GM21825 (cell line): ENCODE measurements around the gene BCOR.

Experiments
- ATAC-seq: cut with Tn5 transposase; IDR thresholded peaks from one replicate; pipeline ENCODE4 v1.9.1; 2021; ENCODE audit warnings: mild to moderate bottlenecking, moderate library complexity; ENCODE audit not compliant: unreplicated experiment

The BCOR gene

DNA sequence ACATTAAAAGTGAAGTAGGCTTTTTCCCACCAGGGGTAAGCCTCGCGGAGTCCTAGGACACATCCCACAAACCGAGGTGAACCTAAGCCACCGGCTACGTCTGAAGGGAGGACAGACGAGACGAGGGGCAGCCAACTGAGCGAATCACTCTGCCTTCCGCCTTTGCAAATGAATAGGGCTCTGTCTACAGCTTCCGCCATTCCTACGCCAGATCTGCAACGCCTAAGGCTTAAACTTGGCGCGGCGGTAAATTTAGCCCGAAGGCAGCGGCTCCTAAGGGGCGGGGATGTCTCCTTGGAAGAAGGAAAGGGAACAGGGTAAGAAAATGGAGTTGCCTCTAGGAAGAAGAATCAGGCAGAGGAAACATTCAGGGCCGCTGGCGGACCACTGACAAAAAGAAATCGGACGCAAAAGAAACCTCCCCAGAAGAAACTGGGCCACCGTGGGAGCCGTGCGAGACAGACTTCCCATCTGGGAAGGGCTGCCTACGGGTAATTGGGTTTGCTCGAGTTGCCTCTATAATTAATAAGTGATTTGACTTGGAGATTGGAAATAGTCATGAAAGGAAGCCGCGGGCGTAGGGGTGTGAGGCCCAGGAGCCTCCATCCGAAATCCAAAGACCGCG is 90.5 kb downstream of the BCOR start:
- ATAC-seq, result no peak

DNA sequence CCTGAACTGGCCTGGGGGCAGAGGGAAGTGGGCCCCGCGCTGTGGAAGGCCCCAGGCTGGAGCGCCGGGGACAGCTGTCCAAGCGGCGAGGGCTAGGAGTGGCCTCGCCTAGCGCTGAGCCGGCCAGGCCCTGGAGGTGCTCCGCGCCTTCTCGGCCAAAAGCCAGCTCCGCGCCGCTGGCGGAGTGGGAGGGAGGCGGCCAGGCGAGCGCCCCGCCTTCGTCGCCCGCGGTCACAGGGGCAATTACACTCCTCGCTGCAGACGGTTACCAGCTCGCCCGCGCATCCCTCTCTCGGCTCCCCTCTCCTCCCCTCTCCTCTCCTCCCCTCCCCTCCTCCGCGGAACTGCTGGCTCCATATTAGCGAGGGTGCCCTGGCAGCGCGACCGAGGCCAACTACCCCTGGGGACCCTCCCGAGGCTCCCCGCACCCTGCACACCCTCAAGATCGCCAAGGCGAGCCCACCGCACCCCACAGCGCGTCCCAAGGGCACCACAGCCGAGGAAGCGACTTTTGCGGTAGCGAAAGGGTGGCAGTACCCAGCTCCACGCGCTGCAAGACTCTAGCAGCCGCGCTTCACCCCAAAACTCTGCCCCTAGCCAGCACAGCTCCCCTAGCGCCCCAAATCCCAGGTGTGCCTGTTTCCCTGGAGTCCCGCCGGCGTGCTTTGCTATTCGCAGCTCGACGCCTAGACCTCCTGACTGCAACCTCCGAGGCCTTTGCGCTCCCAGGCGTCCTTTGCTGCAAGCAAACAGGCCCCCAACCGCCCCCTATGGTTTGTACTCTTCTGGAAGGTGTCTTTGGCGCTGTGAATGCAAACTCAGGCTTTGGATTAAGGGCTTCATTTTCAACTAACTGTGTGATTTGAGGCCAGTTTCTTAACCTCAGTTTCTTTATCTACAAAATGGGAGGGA is 91.4 kb downstream of the BCOR start:
- no peak for ATAC-seq

DNA sequence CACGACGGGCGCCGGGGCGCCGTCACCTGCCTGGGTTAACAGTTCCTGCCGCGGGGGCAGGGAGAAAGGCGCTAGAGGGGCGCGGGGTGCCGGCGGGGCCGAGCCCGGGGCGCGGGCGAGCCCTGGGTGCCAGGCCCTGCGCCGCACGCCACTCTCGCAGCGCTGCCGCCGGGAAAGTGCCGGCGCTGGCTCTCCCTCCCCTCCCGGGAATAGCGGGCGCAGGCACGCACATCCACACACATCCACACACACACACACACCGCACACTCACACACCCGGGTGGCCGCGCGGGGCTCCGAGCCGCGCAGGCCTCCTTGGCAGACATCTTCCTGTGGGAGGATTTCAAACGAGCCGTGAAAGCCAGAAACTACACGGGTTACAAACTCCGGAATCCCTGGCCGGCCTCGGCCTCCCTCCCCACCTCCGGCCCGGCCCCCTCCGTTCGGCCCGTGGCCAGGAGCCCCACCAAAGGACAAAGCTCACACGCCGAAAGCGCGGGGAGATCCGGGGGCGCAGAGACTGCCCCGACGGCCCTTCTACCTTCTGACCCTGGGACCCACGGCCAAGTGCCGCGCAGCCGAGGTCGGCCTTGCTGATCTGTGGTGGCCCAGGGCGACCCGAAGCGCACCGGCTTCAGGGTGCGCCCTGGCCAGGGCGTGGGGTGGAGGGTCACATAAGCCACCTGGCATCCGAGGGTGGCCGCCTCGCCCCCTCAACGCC is 92.3 kb downstream of the BCOR start:
- ATAC-seq, result no peak

DNA sequence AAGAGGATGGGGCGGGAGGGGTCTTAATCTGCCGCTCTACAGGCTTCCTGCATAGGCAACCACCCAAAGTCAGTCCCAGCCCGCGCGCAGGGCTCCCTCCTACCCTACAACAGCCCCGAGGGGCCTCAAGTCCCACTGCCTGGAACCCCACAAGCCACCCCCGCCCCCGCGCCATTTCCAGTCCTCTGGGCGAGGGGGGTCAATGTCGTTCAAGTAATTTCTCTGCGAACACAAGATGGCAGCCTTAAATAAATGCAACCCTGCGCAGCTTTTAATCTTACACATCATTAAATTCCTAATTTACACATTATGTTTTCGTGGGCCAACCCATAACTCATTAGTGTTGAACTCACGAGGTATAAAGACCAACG is 92.9 kb downstream of the BCOR start:
- ATAC-seq, result no peak

DNA sequence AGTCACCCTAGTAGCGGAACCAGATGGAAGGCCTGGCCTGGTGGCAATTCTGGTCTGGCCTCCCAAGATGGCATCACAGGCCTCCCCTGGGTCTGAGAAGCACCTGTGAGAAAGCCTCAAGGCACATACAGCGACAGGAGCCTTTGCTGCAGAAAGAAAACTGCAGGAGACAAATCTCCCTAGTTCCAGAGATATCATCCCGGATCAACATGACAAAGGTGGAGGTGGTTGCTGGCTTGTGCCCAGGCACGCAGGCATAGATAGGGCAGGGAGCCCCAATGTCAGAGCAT is 93.6 kb downstream of the BCOR start:
- no peak for ATAC-seq

DNA sequence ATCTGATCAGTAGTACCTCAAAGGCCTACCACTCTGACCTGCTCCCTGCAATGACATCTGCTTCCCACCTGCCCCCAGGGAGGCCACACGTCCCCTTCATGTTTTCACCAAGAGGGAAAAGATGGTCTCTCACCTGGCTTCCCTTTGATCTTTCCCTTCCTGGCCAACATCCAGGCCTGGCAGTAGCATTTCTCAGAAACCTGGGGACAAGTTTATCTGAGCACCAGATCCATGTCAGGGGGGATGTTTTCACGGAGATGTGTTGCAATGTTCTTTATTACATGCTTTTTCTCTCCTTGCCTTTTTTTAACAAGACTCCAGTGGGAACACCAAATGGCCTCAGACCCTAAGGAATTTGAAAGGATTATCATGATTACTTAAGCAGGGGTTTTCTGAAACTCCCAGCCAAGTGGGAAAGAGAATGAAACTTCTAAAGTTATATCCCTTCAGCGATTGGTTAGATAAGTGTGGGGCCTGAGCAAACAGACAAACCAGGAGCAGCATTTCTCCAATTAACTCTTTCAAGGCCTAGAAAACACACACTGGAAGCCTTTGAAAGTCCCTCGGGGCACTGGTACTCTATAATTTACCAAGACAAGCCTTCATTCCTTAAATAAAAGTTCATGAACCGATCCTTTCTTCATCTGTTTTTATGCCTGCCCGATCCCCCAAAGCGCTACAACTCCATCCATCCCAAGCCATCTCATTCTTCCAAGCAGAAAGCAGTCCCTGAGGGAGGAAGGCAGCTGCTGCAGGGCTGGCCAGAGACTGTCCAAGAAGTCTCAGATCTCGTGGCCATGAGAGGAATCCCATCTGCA is 94.1 kb downstream of the BCOR start:
- no peak for ATAC-seq

DNA sequence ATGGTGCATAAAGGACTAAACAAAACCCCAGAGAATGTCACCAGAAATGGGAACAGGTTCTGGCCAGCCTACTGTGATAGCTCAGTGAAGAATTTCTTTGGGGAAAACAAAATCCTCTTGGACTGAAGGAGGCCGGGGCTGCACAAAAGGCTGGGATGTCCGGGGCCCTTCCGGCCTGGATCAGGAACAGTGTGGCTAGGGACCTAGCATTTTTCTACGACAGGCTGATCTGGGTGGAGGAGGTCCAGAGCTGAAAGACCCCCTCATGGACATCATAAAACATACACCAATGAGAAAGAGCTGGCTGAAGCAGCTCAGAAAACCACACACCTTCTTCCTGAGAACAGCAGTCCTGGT is 94.7 kb downstream of the BCOR start:
- ATAC-seq, result no peak
